Nephron progenitor cell (in vitro differentiated cells): ENCODE data around the gene PMM2.
A peak's percentile ranks its signal among the peaks of the same experiment; 100 is the strongest.

ENCODE experiments used
- DNase-seq: peaks from one replicate; pipeline ENCODE4 v3.0.0; 2021
- H3K27ac Mint-ChIP-seq: 2 replicates; pipeline ENCODE4 v1.8.0; 2021; ENCODE audit warnings: mild to moderate bottlenecking, moderate library complexity, mixed read lengths
- H3K27me3 Mint-ChIP-seq: 2 replicates; pipeline ENCODE4 v1.8.0; 2021; ENCODE audit warnings: mild to moderate bottlenecking, low read depth, mixed read lengths; ENCODE audit not compliant: poor library complexity
- H3K36me3 Mint-ChIP-seq: 2 replicates; pipeline ENCODE4 v1.8.0; 2021; ENCODE audit warnings: low read depth, mixed read lengths
- H3K4me1 Mint-ChIP-seq: 2 replicates; pipeline ENCODE4 v1.8.0; 2021; ENCODE audit warnings: mixed read lengths
- H3K4me3 Mint-ChIP-seq: 2 replicates; pipeline ENCODE4 v1.8.0; 2021; ENCODE audit warnings: mild to moderate bottlenecking, moderate library complexity, mixed read lengths
- H3K9me3 Mint-ChIP-seq: 2 replicates; pipeline ENCODE4 v1.8.0; 2021; ENCODE audit warnings: mild to moderate bottlenecking, moderate library complexity, mixed read lengths
- TF ChIP-seq, protein P1 (sequence below): fragments of 200-600 bp; sonication (generic); IDR thresholded peaks from 2 replicates; pipeline ENCODE4 v1.5.0; 2021; ENCODE audit warnings: antibody characterized with exemption

Gene PMM2

DNA sequence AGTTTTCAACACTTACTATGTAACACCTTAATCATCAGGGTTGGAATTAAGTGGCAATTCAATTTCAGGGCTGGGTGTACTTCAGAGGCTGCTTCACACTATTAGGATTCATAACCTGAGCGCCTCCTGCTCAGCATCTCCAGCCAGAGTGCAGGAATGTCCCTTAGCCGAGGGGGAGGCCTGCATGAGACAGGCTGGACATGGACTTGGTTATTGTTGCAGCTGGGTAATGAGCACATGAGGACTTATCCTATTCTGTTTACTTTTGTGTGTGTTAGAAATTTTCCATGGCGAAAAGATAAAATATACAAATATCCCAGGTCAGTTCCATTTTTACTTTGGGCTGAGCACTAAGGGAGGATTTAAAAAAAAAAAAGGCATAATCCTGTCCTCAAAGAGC is 10.4 kb downstream of the PMM2 start:
- H3K4me1 Mint-ChIP-seq = no peaks in the 10 kb centered on the region
- no peak for DNase-seq
- no peak overlapping the region for H3K4me3 Mint-ChIP-seq
- TF ChIP-seq, protein P1, sequence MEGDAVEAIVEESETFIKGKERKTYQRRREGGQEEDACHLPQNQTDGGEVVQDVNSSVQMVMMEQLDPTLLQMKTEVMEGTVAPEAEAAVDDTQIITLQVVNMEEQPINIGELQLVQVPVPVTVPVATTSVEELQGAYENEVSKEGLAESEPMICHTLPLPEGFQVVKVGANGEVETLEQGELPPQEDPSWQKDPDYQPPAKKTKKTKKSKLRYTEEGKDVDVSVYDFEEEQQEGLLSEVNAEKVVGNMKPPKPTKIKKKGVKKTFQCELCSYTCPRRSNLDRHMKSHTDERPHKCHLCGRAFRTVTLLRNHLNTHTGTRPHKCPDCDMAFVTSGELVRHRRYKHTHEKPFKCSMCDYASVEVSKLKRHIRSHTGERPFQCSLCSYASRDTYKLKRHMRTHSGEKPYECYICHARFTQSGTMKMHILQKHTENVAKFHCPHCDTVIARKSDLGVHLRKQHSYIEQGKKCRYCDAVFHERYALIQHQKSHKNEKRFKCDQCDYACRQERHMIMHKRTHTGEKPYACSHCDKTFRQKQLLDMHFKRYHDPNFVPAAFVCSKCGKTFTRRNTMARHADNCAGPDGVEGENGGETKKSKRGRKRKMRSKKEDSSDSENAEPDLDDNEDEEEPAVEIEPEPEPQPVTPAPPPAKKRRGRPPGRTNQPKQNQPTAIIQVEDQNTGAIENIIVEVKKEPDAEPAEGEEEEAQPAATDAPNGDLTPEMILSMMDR = no peak
- H3K27ac Mint-ChIP-seq = no peak overlapping the region
- H3K9me3 Mint-ChIP-seq = no peaks in the 10 kb centered on the region
- no peaks in the 10 kb centered on the region for H3K27me3 Mint-ChIP-seq
- H3K36me3 Mint-ChIP-seq = peaks cover 56% of the 10 kb centered on the region

DNA sequence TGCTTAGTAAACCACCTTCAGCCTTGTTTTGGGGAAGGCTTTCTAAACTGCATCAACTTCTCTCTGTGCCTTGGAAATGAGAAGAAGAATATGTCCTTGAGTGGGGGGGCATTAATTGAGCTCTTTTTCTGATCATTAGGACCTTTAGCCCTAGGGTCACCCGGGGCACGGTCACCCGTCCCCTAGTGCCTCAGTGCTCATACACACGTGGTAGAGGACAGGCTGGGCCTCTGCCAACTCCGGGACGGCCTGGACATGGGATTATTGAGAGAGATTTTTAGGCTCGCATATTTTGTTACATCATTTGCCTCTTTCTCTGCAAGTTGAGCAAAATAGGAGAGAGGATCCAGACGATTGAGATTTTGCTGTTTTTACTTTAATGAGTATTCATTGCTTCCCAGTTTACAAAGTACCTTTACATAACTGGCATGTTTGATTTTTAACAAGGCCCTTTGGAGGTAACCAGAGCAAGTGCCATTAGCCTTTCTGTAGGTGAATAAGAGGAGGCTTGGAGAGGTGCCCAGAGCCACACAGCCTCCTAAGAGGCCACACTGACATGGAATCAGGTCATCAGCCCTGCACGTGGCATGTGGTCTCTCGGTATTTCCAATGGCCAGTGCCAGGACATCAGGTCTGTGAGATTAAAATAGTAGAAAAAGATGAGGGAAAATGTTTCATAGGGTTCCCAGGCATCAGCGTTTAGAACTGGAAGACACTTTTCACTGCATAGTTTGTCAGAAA is 11.1 kb downstream of the PMM2 start:
- H3K9me3 Mint-ChIP-seq = no peaks in the 10 kb centered on the region
- no peak for DNase-seq
- TF ChIP-seq, protein P1 = no peak
- no peaks in the 10 kb centered on the region for H3K27me3 Mint-ChIP-seq
- H3K36me3 Mint-ChIP-seq = peaks cover 58% of the 10 kb centered on the region
- no peaks in the 10 kb centered on the region for H3K4me1 Mint-ChIP-seq
- peak overlapping the region; percentile 8 for H3K27ac Mint-ChIP-seq
- H3K4me3 Mint-ChIP-seq = no peak overlapping the region

DNA sequence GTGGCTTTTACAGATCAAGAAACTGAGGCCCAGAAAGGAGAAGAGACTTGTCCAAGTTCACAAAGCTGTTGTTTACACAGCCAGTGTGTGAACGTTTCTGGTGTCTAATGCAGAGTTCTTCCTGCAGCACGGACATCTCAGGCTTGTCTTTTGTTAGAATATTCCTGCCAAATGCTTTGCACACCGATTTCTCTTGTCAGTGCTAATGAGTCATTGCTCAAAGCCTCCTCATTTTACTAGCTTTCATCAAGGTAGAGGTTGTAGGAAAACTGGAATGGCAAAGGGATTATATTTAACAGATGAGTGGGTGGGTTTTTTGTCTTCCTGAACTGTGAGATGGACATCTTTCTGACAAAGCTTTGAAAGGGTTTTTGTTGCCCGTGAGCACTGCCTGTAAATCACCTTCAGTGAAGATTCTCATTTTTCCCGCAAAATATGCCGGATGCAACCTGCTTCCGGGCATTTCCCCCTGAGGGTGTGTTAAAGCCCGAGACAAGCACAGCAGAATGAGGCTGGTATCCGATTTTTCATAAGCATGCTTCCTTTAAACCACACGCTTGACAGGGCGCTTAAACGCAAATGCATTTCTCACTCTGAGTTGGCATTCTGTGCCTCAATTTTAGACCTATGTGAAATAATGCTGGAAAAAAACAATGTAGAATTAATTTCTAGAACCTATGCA is 14.7 kb downstream of the PMM2 start:
- Mint-ChIP-seq H3K27me3 (no peaks in the 10 kb centered on the region), H3K27ac (no peak overlapping the region), H3K4me3 (no peak overlapping the region), H3K4me1 (no peaks in the 10 kb centered on the region), H3K9me3 (no peaks in the 10 kb centered on the region), H3K36me3 (peaks cover 73% of the 10 kb centered on the region)
- no peak for DNase-seq
- TF ChIP-seq, protein P1 = no peak

DNA sequence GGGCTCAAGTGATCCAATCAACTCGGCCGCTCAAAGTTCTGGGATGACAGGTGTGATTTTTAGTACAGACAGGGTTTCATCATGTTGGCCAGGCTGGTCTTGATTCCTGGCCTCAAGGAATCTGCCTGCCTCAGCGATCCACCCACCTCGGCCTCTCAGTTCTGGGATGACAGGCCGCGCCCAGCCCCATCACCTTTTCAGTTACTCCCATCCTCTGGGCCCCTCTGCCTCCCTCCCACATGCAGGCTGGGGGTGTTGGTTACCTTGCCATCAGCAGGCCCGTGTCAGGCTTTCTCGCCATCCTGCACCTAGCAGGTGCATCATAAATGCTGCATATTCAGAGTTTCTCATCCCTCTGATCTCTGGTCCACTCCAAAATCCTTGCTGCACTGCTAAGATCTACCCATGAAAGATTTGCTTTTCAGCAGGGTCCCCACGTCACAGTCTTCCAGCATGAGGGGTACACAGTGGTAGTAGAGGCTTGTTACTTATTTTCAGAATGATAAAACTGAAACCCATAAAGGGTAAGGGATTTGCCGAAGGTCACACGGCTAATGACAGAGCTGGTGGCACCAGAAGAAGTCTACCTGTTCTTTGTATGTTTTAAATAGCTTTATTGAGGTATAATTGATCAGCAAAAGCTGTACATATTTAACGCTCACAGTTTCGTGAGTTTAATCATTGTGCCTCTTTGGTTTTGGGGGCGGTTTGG is 16.6 kb downstream of the PMM2 start:
- DNase-seq = no peak
- no peaks in the 10 kb centered on the region for H3K4me1 Mint-ChIP-seq
- H3K9me3 Mint-ChIP-seq = no peaks in the 10 kb centered on the region
- TF ChIP-seq, protein P1 = no peak
- no peak overlapping the region for H3K27ac Mint-ChIP-seq
- no peaks in the 10 kb centered on the region for H3K27me3 Mint-ChIP-seq
- H3K4me3 Mint-ChIP-seq = no peak overlapping the region
- peaks cover 75% of the 10 kb centered on the region for H3K36me3 Mint-ChIP-seq

DNA sequence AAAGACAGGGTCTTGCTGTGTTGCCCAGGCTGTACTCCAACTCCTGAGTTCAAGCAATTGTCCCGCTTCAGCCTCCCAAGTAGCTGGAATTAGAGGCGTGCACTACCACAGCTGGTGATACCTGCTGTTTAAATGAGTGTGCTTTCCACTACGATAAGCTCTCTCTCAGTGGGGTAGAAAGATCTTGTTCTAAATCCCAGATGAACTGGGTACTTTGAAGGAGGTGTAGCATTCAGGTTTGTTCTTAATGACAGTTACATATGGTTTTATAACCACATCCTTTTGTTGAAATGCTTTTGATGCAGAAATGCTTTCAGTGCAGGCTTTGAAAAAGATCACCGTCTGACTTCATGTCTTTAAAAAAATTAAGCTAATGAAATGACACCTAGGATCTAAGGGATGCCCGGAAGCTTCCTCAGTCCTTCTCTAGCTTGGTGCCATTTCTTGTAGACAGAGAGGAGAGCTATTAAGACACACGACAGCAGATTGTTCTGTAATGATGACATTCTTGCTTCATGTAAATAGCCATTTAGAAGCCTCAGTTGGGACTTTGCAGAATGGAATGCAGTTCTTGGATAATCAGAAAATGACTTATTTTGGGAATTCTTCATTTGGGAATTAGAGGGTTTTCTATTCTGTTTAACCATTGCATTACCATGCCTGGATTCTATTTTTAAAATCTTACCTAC is 19.5 kb downstream of the PMM2 start:
- Mint-ChIP-seq H3K4me1 (peaks cover 9% of the 10 kb centered on the region), H3K9me3 (no peaks in the 10 kb centered on the region), H3K27ac (no peak overlapping the region), H3K4me3 (no peak overlapping the region), H3K36me3 (peaks cover 79% of the 10 kb centered on the region), H3K27me3 (no peaks in the 10 kb centered on the region)
- DNase-seq = no peak
- TF ChIP-seq, protein P1 = no peak
